ENCODE results near the gene FCGR2B. TPM values are rescaled to one million over a fixed set of nuclear protein-coding genes. Genes with fewer than 3 reads are reported as not detected.
"Not testable (repeated sequence)": the region's sequence is repeated elsewhere in the genome, so short reads cannot be mapped to it uniquely, and the experiment has no call there.

FCGR2B gene
- total RNA-seq, 1 donor from 2014 or later = 9.7 TPM

GRCh38 chr1:161631076-161631475 lies 31.9 kb upstream of the FCGR2B start, which contains the start of gene FCGR3B:
FCGR3B (minus strand) TSS chr1:161631176; CDS start chr1:161631094, 82 bp downstream.
- H3K36me3 ChIP-seq = no peaks in the 10 kb centered on the region
- H3K4me1 ChIP-seq = no peaks in the 10 kb centered on the region
- DNase-seq = no peak
- TF ChIP-seq CTCF (IDR thresholded peaks at IDR 0.05; ENCODE audit: borderline replicate concordance) = no peak
- intact Hi-C loops (cut with micrococcal nuclease) = no loop called here
- no peak within 1 kb of the TSS for H3K4me3 ChIP-seq
- no peaks in the 10 kb centered on the region for H3K27me3 ChIP-seq (ENCODE audit: low read depth)
- no peak within 1 kb of the TSS for H3K27ac ChIP-seq (replicated peaks)
- H3K9me3 ChIP-seq (replicated peaks) = no peaks in the 10 kb centered on the region

GRCh38 chr1:161634993-161635392 lies 27.9 kb upstream of the FCGR2B start:
- DNase-seq; intact Hi-C loops (cut with micrococcal nuclease); H3K27ac ChIP-seq (replicated peaks): not testable (repeated sequence)

GRCh38 chr1:161636189-161636782 lies 26.7 kb upstream of the FCGR2B start:
- H3K27ac ChIP-seq (replicated peaks); H3K27me3 ChIP-seq (ENCODE audit: low read depth); H3K4me3 ChIP-seq; H3K9me3 ChIP-seq (replicated peaks); H3K36me3 ChIP-seq; H3K4me1 ChIP-seq; DNase-seq; intact Hi-C loops (cut with micrococcal nuclease): not testable (repeated sequence)

More at GRCh38 chr1:161634993-161635392, 27.9 kb upstream of the FCGR2B start:
- not testable (repeated sequence) for H3K4me3 ChIP-seq; H3K27me3 ChIP-seq (ENCODE audit: low read depth); H3K36me3 ChIP-seq; H3K9me3 ChIP-seq (replicated peaks); H3K4me1 ChIP-seq

- intact Hi-C loops (cut with micrococcal nuclease); H3K36me3 ChIP-seq; H3K9me3 ChIP-seq (replicated peaks); H3K27me3 ChIP-seq (ENCODE audit: low read depth); H3K4me3 ChIP-seq; H3K4me1 ChIP-seq; DNase-seq; H3K27ac ChIP-seq (replicated peaks): not testable (repeated sequence)
Measured at GRCh38 chr1:161636976-161637375, 26.0 kb upstream of the FCGR2B start.

GRCh38 chr1:161638251-161638993 lies 24.5 kb upstream of the FCGR2B start:
- H3K9me3 ChIP-seq (replicated peaks); H3K4me3 ChIP-seq; H3K27ac ChIP-seq (replicated peaks); H3K36me3 ChIP-seq; H3K27me3 ChIP-seq (ENCODE audit: low read depth); DNase-seq; intact Hi-C loops (cut with micrococcal nuclease); H3K4me1 ChIP-seq: not testable (repeated sequence)

- H3K36me3 ChIP-seq; H3K27ac ChIP-seq (replicated peaks); H3K4me3 ChIP-seq; H3K4me1 ChIP-seq; DNase-seq; H3K27me3 ChIP-seq (ENCODE audit: low read depth); H3K9me3 ChIP-seq (replicated peaks); intact Hi-C loops (cut with micrococcal nuclease): not testable (repeated sequence)
Measured at GRCh38 chr1:161639203-161639602, 23.7 kb upstream of the FCGR2B start.

GRCh38 chr1:161642697-161643096 lies 20.2 kb upstream of the FCGR2B start:
- H3K36me3 ChIP-seq; H3K9me3 ChIP-seq (replicated peaks); intact Hi-C loops (cut with micrococcal nuclease); H3K27ac ChIP-seq (replicated peaks); H3K4me3 ChIP-seq; DNase-seq; H3K4me1 ChIP-seq; H3K27me3 ChIP-seq (ENCODE audit: low read depth): not testable (repeated sequence)
- TF ChIP-seq CTCF (IDR thresholded peaks at IDR 0.05; ENCODE audit: borderline replicate concordance) = peak; percentile 18

- intact Hi-C loops (cut with micrococcal nuclease); DNase-seq; H3K4me3 ChIP-seq: not testable (repeated sequence)
Measured at GRCh38 chr1:161643481-161644208, 19.3 kb upstream of the FCGR2B start.

GRCh38 chr1:161644855-161645254 lies 18.1 kb upstream of the FCGR2B start:
- H3K27ac ChIP-seq (replicated peaks); H3K36me3 ChIP-seq; H3K4me1 ChIP-seq; H3K27me3 ChIP-seq (ENCODE audit: low read depth); H3K4me3 ChIP-seq; intact Hi-C loops (cut with micrococcal nuclease); H3K9me3 ChIP-seq (replicated peaks); DNase-seq: not testable (repeated sequence)

More at GRCh38 chr1:161643481-161644208, 19.3 kb upstream of the FCGR2B start:
- H3K4me1 ChIP-seq; H3K36me3 ChIP-seq; H3K9me3 ChIP-seq (replicated peaks); H3K27me3 ChIP-seq (ENCODE audit: low read depth): not testable (repeated sequence)
- H3K27ac ChIP-seq (replicated peaks) = peak overlapping the region; percentile 36
